Upper lobe of right lung (tissue), 1 donor: ENCODE data around the gene ADGRD1. TPM values are rescaled to one million over a fixed set of nuclear protein-coding genes. Genes with fewer than 3 reads are reported as not detected.

Experiments
- ATAC-seq: fragments of 200-7000 bp; cut with Tn5 transposase; one replicate; pipeline ENCODE4 v1.9.1; 2020; ENCODE audit warnings: mild to moderate bottlenecking, moderate library complexity
- DNase-seq: peaks from one replicate; pipeline ENCODE4 v3.0.0-alpha.2; 2020
- H3K27ac ChIP-seq: fragments of 200-600 bp; one replicate; pipeline ENCODE4 v1.8.0; 2022
- H3K27me3 ChIP-seq: fragments of 200-600 bp; one replicate; pipeline ENCODE4 v1.8.0; 2022; ENCODE audit warnings: mild to moderate bottlenecking
- H3K36me3 ChIP-seq: fragments of 200-600 bp; one replicate; pipeline ENCODE4 v1.8.0; 2022
- H3K4me1 ChIP-seq: fragments of 200-600 bp; one replicate; pipeline ENCODE4 v1.8.0; 2022
- H3K4me3 ChIP-seq: fragments of 200-600 bp; one replicate; pipeline ENCODE4 v1.8.0; 2022; ENCODE audit warnings: mild to moderate bottlenecking
- H3K9me3 ChIP-seq: fragments of 200-600 bp; one replicate; pipeline ENCODE4 v1.8.0; 2022
- CTCF ChIP-seq: fragments of 200-600 bp; IDR thresholded peaks from one replicate; pipeline ENCODE4 v1.8.0; 2022; ENCODE audit warnings: antibody characterized with exemption
- intact Hi-C: fragments of 100-400 bp; cut with DNase I; formaldehyde crosslinking; loops from one replicate; pipeline ENCODE4 v1.11.0; 2022
- total RNA-seq: library from RNA; stranded (reverse); fragmentation: NEBNext Ultra II Directional; extraction: Animal tissue kit (Norgen Biotek cat#: 25700); gene quantifications from one replicate; pipeline ENCODE4 v1.2.1, GENCODE V29; 2021
- donor health status: DM: no; HTN: yes; CAD: no; lungs with severe emphysema.

Gene ADGRD1
- total RNA-seq, 1 donor from 2014 or later = 113 TPM

GRCh38 chr12:131049549-131050339 is 96.0 kb downstream of the ADGRD1 start:
- H3K27me3 ChIP-seq = no peaks in the 10 kb centered on the region
- H3K9me3 ChIP-seq = no peaks in the 10 kb centered on the region
- ATAC-seq (no peak), DNase-seq (peak; percentile 56)
- TF ChIP-seq CTCF = no peak
- H3K36me3 ChIP-seq = no peaks in the 10 kb centered on the region
- no peaks in the 10 kb centered on the region for H3K4me1 ChIP-seq
- H3K4me3 ChIP-seq = no peak overlapping the region
- intact Hi-C loops = no loop called here
- no peak overlapping the region for H3K27ac ChIP-seq

DNA sequence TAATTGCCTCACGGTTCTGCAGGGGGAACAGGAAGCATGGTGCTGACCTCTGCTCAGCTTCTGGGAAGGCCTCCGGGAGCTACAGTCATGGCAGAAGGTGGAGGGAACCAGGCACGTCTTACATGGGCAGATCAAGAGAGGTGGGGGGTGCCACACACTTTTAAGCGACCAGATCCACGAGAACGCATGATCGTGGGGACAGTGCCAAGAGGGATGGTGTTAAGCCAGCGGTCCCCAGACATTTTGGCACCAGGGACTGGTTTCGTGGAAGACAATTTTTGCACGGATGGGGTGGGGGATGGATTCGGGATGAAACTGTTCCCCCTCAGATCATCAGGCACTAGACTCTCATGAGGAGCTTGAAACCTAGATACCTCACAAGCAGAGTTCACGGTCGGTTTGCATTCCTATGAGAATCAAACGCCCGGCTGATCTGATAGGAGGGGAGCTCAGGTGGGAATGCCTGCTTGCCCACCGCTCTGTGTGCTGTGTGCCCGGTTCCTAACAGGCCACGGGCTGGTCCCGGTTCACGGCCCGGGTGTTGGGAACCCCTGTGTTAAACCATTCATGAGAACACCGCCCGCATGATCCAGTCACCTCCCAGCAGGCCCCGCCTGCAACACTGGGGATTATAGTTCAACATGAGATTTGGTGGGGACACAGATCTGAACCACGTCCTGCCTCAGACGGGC is 96.9 kb downstream of the ADGRD1 start:
- ATAC-seq (no peak), DNase-seq (peak; percentile 32)
- Histone ChIP-seq H3K4me1 (no peaks in the 10 kb centered on the region), H3K27ac (no peak overlapping the region), H3K36me3 (no peaks in the 10 kb centered on the region), H3K4me3 (no peak overlapping the region), H3K9me3 (no peaks in the 10 kb centered on the region), H3K27me3 (no peaks in the 10 kb centered on the region)
- TF ChIP-seq CTCF = no peak
- intact Hi-C loops = no loop called here

GRCh38 chr12:131051155-131051473 is 97.4 kb downstream of the ADGRD1 start:
- peak; percentile 22 for DNase-seq
- no peak overlapping the region for H3K27ac ChIP-seq
- no peaks in the 10 kb centered on the region for H3K4me1 ChIP-seq
- ATAC-seq = no peak
- H3K27me3 ChIP-seq = no peaks in the 10 kb centered on the region
- H3K4me3 ChIP-seq = no peak overlapping the region
- no peaks in the 10 kb centered on the region for H3K36me3 ChIP-seq
- no peaks in the 10 kb centered on the region for H3K9me3 ChIP-seq
- intact Hi-C loops = no loop called here
- TF ChIP-seq CTCF = no peak

GRCh38 chr12:131052063-131052781 is 98.5 kb downstream of the ADGRD1 start:
- no peak for DNase-seq
- H3K27ac ChIP-seq = no peak overlapping the region
- H3K27me3 ChIP-seq = no peaks in the 10 kb centered on the region
- H3K36me3 ChIP-seq = no peaks in the 10 kb centered on the region
- H3K9me3 ChIP-seq = no peaks in the 10 kb centered on the region
- H3K4me3 ChIP-seq = no peak overlapping the region
- TF ChIP-seq CTCF = no peak
- no peak for ATAC-seq
- no peaks in the 10 kb centered on the region for H3K4me1 ChIP-seq
- intact Hi-C loops = no loop called here

- intact Hi-C loops = no loop called here
These were observed 99.2 kb downstream of the ADGRD1 start for GRCh38 chr12:131052929-131053328.

More at GRCh38 chr12:131052929-131053328, 99.2 kb downstream of the ADGRD1 start:
- Histone ChIP-seq H3K27me3 (no peaks in the 10 kb centered on the region), H3K36me3 (no peaks in the 10 kb centered on the region), H3K9me3 (no peaks in the 10 kb centered on the region), H3K27ac (no peak overlapping the region), H3K4me3 (no peak overlapping the region), H3K4me1 (no peaks in the 10 kb centered on the region)
- DNase-seq = no peak
- no peak for TF ChIP-seq CTCF
- no peak for ATAC-seq
